Measurements from ENCODE around the gene SPTBN1. TPM values are rescaled to one million over a fixed set of nuclear protein-coding genes. Genes with fewer than 3 reads are reported as not detected.

SPTBN1 gene
- total and polyA plus RNA-seq, 2 of the 4 experiments (the other 2 are of a cell fraction), result 49.1 to 241 TPM

DNA sequence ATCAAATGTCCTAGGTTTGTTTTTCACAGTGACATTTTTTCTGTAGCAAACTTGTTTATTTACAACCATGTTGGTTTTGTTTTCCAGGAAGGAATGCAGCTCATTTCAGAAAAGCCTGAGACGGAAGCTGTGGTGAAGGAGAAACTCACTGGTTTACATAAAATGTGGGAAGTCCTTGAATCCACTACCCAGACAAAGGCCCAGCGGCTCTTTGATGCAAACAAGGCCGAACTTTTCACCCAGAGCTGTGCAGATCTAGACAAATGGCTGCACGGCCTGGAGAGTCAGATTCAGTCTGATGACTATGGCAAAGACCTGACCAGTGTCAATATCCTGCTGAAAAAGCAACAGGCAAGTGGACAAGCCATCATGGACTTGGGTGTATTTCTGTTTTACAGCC, 188.1 kb downstream of the SPTBN1 start:
- Histone ChIP-seq H4K8ac (ENCODE audit: low read depth in 2 of 2, low read length in 2 of 2) (no peak overlapping the region), H3K4me3 (ENCODE audit: insufficient read depth, low read depth, low read length) (no peak overlapping the region), H3K4me1 (ENCODE audit: control insufficient read depth, insufficient read depth, low read length) (no peaks in the 10 kb centered on the region), H3K9me3 (ENCODE audit: control insufficient read depth, insufficient read depth, low read length) (no peaks in the 10 kb centered on the region), H2AK5ac (ENCODE audit: low read depth, low read length) (no peak overlapping the region), H3K9me1 (ENCODE audit: insufficient read depth, low read length) (peaks cover 14% of the 10 kb centered on the region; the same call in 1 of the 2 replicates), H2BK120ac (ENCODE audit: low read depth, low read length) (no peak overlapping the region), H3K56ac (ENCODE audit: extremely low read depth, insufficient read depth, low read length) (no peak overlapping the region), H2AFZ (replicated peaks; ENCODE audit: low read length, poor library complexity) (no peak overlapping the region), H3K23ac (ENCODE audit: low read depth, low read length) (no peak overlapping the region), H3K4ac (ENCODE audit: low read depth, low read length) (no peak overlapping the region), H2AK9ac (replicated peaks; ENCODE audit: low read depth, low read length, poor library complexity) (no peak overlapping the region), H3K36me3 (ENCODE audit: control insufficient read depth, insufficient read depth, low read length) (peaks cover 58% of the 10 kb centered on the region), H2BK5ac (ENCODE audit: low read depth, low read length, poor library complexity, severe bottlenecking) (no peak overlapping the region), H4K91ac (ENCODE audit: insufficient read depth, low read depth, low read length) (no peak overlapping the region), H2BK20ac (ENCODE audit: low read depth, low read length) (no peak overlapping the region), H3K4me2 (ENCODE audit: low read depth, low read length) (no peak overlapping the region), H3K27me3 (ENCODE audit: control insufficient read depth, insufficient read depth, low read length) (no peaks in the 10 kb centered on the region), H3K9ac (ENCODE audit: low read depth, low read length) (no peak overlapping the region), H3K79me1 (ENCODE audit: low read depth in 1 of 2, low read length in 2 of 2) (peaks cover 14 to 24% of the 10 kb centered on the region in 2 experiments), H3K14ac (replicated peaks; ENCODE audit: low read depth, low read length) (no peak overlapping the region), H3K27ac (ENCODE audit: insufficient read depth, low read length) (no peak overlapping the region), H4K5ac (ENCODE audit: low read depth, low read length) (no peak overlapping the region), H2BK15ac (ENCODE audit: low read depth, low read length) (no peak overlapping the region), H4K20me1 (ENCODE audit: insufficient read depth, low read length) (no peaks in the 10 kb centered on the region), H3K18ac (ENCODE audit: low read depth, low read length) (no peak overlapping the region)
- BruUV-seq (replicated peaks), result no TSS peak
- ChIA-PET POLR2A (ENCODE audit: unreplicated experiment) (no interaction called here), CTCF (no interaction called here)
- ATAC-seq (ENCODE audit: low read depth) (no peak), DNase-seq (no peak)
- 64% methylated on average over 3 of the region's 4 CpGs; no CpG with 5 or more reads in 1 of the 2 experiments for WGBS, 2 experiments (ENCODE audit: extremely low coverage in 2 of 2, insufficient read length in 1 of 2)
- TF ChIP-seq, protein P1, sequence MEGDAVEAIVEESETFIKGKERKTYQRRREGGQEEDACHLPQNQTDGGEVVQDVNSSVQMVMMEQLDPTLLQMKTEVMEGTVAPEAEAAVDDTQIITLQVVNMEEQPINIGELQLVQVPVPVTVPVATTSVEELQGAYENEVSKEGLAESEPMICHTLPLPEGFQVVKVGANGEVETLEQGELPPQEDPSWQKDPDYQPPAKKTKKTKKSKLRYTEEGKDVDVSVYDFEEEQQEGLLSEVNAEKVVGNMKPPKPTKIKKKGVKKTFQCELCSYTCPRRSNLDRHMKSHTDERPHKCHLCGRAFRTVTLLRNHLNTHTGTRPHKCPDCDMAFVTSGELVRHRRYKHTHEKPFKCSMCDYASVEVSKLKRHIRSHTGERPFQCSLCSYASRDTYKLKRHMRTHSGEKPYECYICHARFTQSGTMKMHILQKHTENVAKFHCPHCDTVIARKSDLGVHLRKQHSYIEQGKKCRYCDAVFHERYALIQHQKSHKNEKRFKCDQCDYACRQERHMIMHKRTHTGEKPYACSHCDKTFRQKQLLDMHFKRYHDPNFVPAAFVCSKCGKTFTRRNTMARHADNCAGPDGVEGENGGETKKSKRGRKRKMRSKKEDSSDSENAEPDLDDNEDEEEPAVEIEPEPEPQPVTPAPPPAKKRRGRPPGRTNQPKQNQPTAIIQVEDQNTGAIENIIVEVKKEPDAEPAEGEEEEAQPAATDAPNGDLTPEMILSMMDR (conservative IDR thresholded peaks at IDR 0.05; ENCODE audit: low read depth, low read length), result no peak
- in situ Hi-C loops (cut with MboI; ENCODE audit: low sequenced_read_pairs), result no loop called here
- dilution Hi-C loops (cut with HindIII; ENCODE audit: low sequenced_read_pairs, unreplicated experiment), result no loop called here
- intact Hi-C loops (cut with micrococcal nuclease), result no loop called here

Data from IMR-90 (cell line).